Measurements from ENCODE around the gene SNTA1.
A peak's percentile ranks its signal among the peaks of the same experiment; 100 is the strongest.
"Not testable (repeated sequence)": the region's sequence is repeated elsewhere in the genome, so short reads cannot be mapped to it uniquely, and the experiment has no call there.

SNTA1 gene

GRCh38 chr20:33389326-33389725, 54.2 kb downstream of the SNTA1 start:
- not testable (repeated sequence) for DNase-seq

- DNase-seq, result no peak
Measured at GRCh38 chr20:33388268-33388667, 55.3 kb downstream of the SNTA1 start.

- DNase-seq, result peak in 1 of 2 donors; percentile 55
Measured at GRCh38 chr20:33387177-33387576, 56.4 kb downstream of the SNTA1 start.

GRCh38 chr20:33386673-33387072, 56.9 kb downstream of the SNTA1 start:
- no peak for DNase-seq

- DNase-seq, result no peak
Measured at GRCh38 chr20:33377366-33377765, 66.2 kb downstream of the SNTA1 start.

GRCh38 chr20:33373735-33374605, 69.6 kb downstream of the SNTA1 start:
- DNase-seq, result no peak

- no peak for DNase-seq
Measured at GRCh38 chr20:33372993-33373441, 70.5 kb downstream of the SNTA1 start.

GRCh38 chr20:33370291-33370690, 73.3 kb downstream of the SNTA1 start:
- DNase-seq, result no peak

- no peak for DNase-seq
Measured at GRCh38 chr20:33362898-33363297, 80.7 kb downstream of the SNTA1 start.

- no peak for DNase-seq
Measured at GRCh38 chr20:33359399-33360261, 83.9 kb downstream of the SNTA1 start.
